ENCODE measurements around the gene HJURP.

Gene HJURP

DNA sequence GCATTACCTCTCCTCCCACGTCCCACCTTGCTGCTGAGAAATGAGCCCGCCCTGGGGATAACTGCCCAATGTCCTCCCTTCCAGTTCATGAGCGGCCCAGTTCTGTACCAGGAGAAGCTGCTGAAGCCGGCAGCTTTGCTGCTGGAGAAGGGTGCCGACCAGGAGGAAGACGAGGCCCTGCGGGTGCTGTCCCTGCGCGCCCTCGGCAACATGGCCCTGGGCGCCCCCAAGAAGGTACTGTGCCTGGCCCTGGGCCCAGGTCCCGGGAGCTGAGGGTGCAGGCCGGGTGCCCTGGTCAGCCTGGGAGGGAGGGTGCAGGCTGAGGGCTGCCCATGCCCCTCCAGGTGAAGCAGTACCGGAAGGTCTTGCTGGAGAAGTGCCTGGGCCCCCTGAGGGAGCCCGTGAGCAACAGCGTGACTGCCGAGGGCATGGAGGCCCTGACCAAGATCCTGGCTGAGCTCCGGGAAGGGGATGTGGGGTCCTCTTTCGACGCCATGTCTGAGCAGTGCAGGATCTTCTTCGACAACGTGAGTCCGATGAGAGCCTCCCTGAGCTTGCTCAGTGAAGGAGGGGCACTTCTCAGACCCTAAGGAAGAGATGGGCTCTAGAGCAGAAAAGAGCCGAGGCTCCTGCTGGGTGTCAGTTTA lies 25.7 kb downstream of the HJURP start:
- TF ChIP-seq, protein P1, sequence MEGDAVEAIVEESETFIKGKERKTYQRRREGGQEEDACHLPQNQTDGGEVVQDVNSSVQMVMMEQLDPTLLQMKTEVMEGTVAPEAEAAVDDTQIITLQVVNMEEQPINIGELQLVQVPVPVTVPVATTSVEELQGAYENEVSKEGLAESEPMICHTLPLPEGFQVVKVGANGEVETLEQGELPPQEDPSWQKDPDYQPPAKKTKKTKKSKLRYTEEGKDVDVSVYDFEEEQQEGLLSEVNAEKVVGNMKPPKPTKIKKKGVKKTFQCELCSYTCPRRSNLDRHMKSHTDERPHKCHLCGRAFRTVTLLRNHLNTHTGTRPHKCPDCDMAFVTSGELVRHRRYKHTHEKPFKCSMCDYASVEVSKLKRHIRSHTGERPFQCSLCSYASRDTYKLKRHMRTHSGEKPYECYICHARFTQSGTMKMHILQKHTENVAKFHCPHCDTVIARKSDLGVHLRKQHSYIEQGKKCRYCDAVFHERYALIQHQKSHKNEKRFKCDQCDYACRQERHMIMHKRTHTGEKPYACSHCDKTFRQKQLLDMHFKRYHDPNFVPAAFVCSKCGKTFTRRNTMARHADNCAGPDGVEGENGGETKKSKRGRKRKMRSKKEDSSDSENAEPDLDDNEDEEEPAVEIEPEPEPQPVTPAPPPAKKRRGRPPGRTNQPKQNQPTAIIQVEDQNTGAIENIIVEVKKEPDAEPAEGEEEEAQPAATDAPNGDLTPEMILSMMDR (IDR thresholded peaks at IDR 0.05): no peak
- Histone ChIP-seq H3K4me3 (no peak overlapping the region), H3K27ac (no peak overlapping the region), H3K9me3 (peaks cover 0 to 10% (median 0%) of the 10 kb centered on the region in 3 donors), H3K4me1 (no peaks in the 10 kb centered on the region), H3K36me3 (no peaks in the 10 kb centered on the region), H3K27me3 (peaks cover 0 to 3% of the 10 kb centered on the region in 2 donors)
- intact Hi-C loops (cut with DNase I; ENCODE audit: low total_unique reads): no loop called here
- peak; percentile 12 to 37 for DNase-seq

DNA sequence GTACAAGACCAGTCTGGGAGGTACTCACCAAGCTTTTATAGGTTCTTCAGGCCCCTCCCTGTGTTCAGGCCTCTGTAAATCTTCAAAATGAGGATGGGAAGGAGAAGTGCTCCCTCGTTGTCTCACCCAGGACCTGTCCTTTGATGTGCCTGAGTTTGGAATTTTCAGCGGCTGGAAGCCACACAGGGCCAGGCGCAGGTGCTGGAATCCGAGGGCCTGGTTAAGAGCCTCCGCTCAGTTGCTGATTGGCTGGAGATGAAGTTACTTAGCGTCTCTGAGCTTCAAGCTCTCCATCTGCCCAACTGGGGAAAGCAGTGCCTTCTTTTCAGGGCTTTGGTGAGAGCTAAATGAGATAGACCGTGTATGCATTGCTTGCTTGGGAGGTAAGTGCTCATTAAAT lies 30.0 kb downstream of the HJURP start:
- Histone ChIP-seq H3K27me3 (peaks cover 0 to 3% of the 10 kb centered on the region in 2 donors), H3K4me3 (no peak overlapping the region), H3K4me1 (no peaks in the 10 kb centered on the region), H3K36me3 (no peaks in the 10 kb centered on the region), H3K9me3 (peaks cover 0 to 10% (median 0%) of the 10 kb centered on the region in 3 donors), H3K27ac (no peak overlapping the region)
- intact Hi-C loops (cut with DNase I; ENCODE audit: low total_unique reads): no loop called here
- no peak for DNase-seq
- TF ChIP-seq, protein P1 (IDR thresholded peaks at IDR 0.05): no peak

DNA sequence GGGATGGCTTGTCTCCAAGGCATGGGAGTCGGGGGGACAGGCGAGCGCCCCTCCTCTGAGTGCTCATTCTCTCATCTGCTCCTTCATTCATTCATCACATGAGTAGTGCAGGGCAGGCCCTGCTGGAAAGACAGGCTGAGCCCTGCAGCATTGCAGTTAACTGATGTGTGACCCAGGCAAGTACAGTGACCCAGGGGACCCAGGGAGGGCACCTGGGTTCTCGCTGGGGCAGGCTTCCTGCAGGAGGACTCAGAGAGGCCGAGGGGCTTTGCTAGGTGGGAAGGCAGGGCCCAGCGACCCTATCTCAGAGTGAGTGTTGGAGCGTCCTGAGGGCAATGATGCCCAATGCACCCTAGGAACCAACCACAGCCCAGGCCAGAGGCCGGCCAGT lies 30.6 kb downstream of the HJURP start:
- no peak overlapping the region for H3K27ac ChIP-seq
- peaks cover 0 to 2% of the 10 kb centered on the region in 2 donors for H3K27me3 ChIP-seq

DNA sequence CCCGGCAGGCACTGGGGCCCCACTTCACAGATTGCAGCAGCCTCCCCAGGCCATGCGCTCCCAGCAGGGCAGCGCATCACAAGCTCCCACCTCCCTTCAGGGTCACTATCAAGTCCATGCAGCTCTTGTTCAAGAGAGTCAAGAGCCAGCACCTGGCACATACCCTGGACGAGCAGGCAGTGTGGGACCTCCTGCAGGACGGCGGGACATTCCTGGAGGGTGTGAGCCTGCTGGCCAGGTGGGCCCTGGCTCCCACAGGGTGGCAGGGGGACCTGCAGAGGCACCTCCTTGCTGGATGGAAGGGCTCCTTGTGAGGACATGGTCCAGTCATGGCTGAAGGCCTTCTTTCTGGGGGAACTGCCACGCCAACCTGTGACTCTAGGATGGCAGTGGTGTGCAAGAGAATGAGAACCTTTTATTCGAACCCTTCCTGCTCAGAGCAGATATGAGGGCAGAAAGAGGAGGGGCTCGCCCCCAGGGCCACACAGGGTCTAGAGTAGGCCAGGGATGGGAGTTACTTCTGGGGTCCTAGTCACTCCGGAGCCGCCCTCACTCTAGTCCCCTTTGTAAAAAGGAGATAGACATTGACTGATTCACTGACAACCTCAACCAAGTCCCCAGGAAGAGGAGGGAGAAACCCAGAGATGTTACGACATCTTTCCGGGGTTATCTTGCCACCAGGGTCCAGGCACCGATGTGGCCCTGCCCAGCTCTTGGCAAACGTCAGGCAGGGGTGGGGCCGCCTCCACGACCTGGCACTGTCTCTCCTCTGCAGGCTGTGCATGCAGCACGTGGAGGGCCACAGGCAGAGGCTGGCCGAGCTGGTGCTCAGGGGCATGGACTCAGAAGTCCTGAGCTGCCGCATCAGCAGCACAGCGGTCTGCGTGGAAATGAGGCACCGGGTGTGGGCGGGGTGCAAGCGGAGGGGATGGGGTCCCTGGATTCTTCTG lies 31.3 kb downstream of the HJURP start:
- H3K27me3 ChIP-seq: no peaks in the 10 kb centered on the region
- H3K27ac ChIP-seq: no peak overlapping the region
- DNase-seq: peak; percentile 16 to 50
- H3K36me3 ChIP-seq: no peaks in the 10 kb centered on the region
- TF ChIP-seq, protein P1 (IDR thresholded peaks at IDR 0.05): no peak
- peaks cover 0 to 10% (median 0%) of the 10 kb centered on the region in 3 donors for H3K9me3 ChIP-seq
- H3K4me3 ChIP-seq: no peak overlapping the region
- H3K4me1 ChIP-seq: no peaks in the 10 kb centered on the region
- intact Hi-C loops (cut with DNase I; ENCODE audit: low total_unique reads): no loop called here

More for the DNA sequence above, 30.6 kb downstream of the HJURP start:
- TF ChIP-seq, protein P1 (IDR thresholded peaks at IDR 0.05): no peak
- Histone ChIP-seq H3K36me3 (no peaks in the 10 kb centered on the region), H3K4me1 (no peaks in the 10 kb centered on the region), H3K9me3 (peaks cover 0 to 10% (median 0%) of the 10 kb centered on the region in 3 donors), H3K4me3 (no peak overlapping the region)
- intact Hi-C loops (cut with DNase I; ENCODE audit: low total_unique reads): no loop called here
- peak; percentile 7 to 60 for DNase-seq

DNA sequence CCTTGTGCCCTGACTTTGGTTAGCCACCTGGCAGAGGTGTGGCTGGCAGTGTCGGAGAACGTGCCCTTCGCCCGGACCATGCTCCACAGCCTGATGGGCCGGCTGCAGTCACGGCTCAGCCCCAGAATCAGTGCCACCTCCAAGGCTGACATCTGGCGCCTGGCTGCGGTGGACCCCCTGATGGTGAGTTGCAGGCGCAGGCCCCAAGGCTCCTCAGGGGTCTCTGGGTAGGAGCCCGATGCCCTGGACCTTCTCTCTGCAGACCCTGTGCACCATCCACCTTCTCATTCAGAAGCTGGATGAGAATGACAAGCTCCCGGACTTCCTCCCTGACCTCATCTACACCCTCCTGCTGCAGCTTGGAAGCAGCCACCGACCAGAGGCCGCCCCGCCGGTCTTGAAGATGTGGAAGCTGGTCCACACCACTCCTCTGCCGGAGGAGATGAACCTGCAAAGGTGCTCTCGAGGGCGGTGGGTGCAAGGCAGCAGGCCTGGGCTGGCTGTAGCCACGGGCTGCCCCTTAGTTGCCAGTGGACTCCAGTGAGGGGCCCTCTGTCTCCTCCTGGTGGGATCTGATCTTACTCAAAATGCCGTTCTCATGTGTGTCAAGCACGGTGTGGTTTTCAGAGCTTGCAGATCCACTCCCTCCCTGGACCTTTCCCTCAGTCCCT lies 32.1 kb downstream of the HJURP start:
- peaks cover 0 to 10% (median 0%) of the 10 kb centered on the region in 3 donors for H3K9me3 ChIP-seq
- H3K27ac ChIP-seq: no peak overlapping the region
- no peaks in the 10 kb centered on the region for H3K36me3 ChIP-seq
- intact Hi-C loops (cut with DNase I; ENCODE audit: low total_unique reads): no loop called here
- no peaks in the 10 kb centered on the region for H3K27me3 ChIP-seq
- no peak overlapping the region for H3K4me3 ChIP-seq
- H3K4me1 ChIP-seq: no peaks in the 10 kb centered on the region
- TF ChIP-seq, protein P1 (IDR thresholded peaks at IDR 0.05): no peak
- peak; percentile 15 to 45 for DNase-seq
